Measurements from ENCODE around the gene RYR2. TPM values are rescaled to one million over a fixed set of nuclear protein-coding genes. Genes with fewer than 3 reads are reported as not detected.

RYR2 gene
- total RNA-seq, 6 experiments from 2014 or later = 0.02 to 0.43 (median 0.16) TPM

DNA sequence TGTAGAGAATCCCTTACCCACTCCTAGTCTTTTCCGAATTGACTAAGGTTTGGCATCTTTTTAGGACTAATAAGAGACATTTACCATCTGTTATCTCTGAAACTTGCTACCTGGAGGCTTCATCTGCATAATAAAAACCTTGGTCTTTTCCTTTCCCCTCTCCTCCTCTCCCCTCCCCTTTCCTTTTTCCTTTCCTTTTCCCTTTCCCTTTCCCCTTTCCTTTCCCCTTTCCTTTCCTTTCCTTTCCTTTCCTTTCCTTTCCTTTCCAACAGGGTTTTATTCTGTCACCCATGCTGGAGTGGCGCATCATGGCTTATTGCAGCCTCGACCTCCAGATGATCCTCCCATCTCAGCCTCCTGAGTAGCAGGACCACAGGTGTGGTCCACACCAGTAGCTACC lies 195.7 kb downstream of the RYR2 start:
- H3K4me1 ChIP-seq = no peaks in the 10 kb centered on the region
- DNase-seq (no peak), ATAC-seq (no peak)
- intact Hi-C loops (cut with DNase I) = no loop called here
- no peaks in the 10 kb centered on the region for H3K27me3 ChIP-seq
- no peak overlapping the region for H3K4me3 ChIP-seq
- 51% methylated on average over 3 of the region's 3 CpGs for WGBS (ENCODE audit: insufficient coverage, low coverage, low lambda C conversion rate, missing lambda C conversion rate)
- H3K36me3 ChIP-seq = no peaks in the 10 kb centered on the region
- H3K9me3 ChIP-seq = no peaks in the 10 kb centered on the region
- H3K27ac ChIP-seq = no peak overlapping the region
- TF ChIP-seq CTCF (IDR thresholded peaks at IDR 0.05) (no peak), POLR2A (IDR thresholded peaks at IDR 0.05) (no peak)

DNA sequence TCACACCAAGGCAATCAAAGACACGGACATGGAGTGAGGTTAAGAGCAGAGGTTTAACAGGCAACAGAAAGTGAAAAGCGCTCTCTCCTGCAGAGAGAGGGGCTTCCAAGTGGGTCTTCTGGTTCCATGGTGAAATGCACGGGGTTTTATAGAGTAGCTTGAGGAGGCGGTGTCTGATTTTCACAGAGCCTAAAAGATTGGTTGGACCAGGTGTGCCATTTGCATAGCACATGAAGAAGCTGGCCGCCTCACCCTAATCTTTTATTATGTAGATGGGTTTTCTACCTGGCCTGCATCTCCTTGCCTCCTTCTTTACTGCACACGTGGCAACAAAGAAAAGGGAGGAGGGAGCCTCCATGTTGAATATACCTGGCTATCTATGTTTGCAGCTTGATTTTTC lies 197.3 kb downstream of the RYR2 start:
- Histone ChIP-seq H3K36me3 (no peaks in the 10 kb centered on the region), H3K27me3 (no peaks in the 10 kb centered on the region), H3K9me3 (no peaks in the 10 kb centered on the region), H3K4me1 (no peaks in the 10 kb centered on the region), H3K4me3 (no peak overlapping the region), H3K27ac (no peak overlapping the region)
- intact Hi-C loops (cut with DNase I) = no loop called here
- WGBS (ENCODE audit: insufficient coverage, low coverage, low lambda C conversion rate, missing lambda C conversion rate) = 23% methylated on average over 6 of the region's 6 CpGs
- ATAC-seq = no peak
- TF ChIP-seq CTCF (IDR thresholded peaks at IDR 0.05) (no peak), POLR2A (IDR thresholded peaks at IDR 0.05) (no peak)
- DNase-seq = no peak

DNA sequence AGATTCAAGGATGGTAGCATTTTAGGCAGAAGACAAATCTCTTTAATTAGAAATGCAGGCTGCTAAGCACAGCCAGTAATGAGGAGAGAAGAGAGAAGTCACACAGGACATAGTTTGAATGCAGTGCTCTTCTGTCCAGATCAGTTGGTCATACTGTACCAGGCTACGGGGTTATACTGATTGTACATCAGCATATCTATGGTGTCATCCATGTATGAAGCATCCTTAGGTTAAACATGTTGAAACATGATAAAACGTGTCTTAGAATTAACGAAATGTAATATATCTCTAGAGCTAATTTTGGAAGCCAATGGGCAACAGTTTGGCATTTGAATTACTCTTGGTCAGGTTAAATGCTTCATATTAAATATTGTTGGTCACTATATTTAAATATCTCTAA lies 199.1 kb downstream of the RYR2 start:
- Histone ChIP-seq H3K9me3 (no peaks in the 10 kb centered on the region), H3K4me1 (no peaks in the 10 kb centered on the region), H3K27me3 (no peaks in the 10 kb centered on the region), H3K27ac (no peak overlapping the region), H3K4me3 (no peak overlapping the region), H3K36me3 (no peaks in the 10 kb centered on the region)
- intact Hi-C loops (cut with DNase I) = no loop called here
- DNase-seq = no peak
- no peak for ATAC-seq
- TF ChIP-seq POLR2A (IDR thresholded peaks at IDR 0.05) (no peak), CTCF (IDR thresholded peaks at IDR 0.05) (no peak)
- 46% methylated on average over 3 of the region's 3 CpGs for WGBS (ENCODE audit: insufficient coverage, low coverage, low lambda C conversion rate, missing lambda C conversion rate)

DNA sequence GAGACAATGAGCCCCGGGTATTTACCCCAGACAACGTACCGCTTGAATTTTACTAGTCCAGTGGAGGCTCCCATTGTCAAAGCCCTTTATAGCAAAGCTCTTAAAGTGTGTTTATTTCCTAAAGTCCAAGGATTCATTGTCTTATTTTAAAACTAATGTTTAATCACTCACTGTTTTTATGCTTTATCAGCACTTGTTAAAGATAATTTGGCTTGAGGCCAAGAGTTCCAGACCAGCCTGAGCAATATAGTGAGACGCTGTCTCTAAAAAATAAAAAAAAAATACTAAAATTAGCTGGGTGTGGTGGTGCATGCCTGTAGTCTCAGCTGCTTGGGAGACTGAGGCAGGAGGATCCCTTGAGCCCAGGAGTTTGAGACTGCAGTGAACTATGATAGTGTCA lies 202.8 kb downstream of the RYR2 start:
- no peak overlapping the region for H3K4me3 ChIP-seq
- no peaks in the 10 kb centered on the region for H3K4me1 ChIP-seq
- no peaks in the 10 kb centered on the region for H3K36me3 ChIP-seq
- TF ChIP-seq CTCF (IDR thresholded peaks at IDR 0.05) (no peak), POLR2A (IDR thresholded peaks at IDR 0.05) (no peak)
- H3K27ac ChIP-seq = no peak overlapping the region
- DNase-seq = no peak
- no peak for ATAC-seq
- intact Hi-C loops (cut with DNase I) = no loop called here
- 83% methylated on average over 4 of the region's 4 CpGs for WGBS (ENCODE audit: insufficient coverage, low coverage, low lambda C conversion rate, missing lambda C conversion rate)
- H3K9me3 ChIP-seq = no peaks in the 10 kb centered on the region
- H3K27me3 ChIP-seq = no peaks in the 10 kb centered on the region

GRCh38 chr1:237247442-237247841 lies 205.5 kb downstream of the RYR2 start:
- no peak for ATAC-seq
- no peak for DNase-seq
- no peak for TF ChIP-seq POLR2A (IDR thresholded peaks at IDR 0.05)
- TF ChIP-seq CTCF (IDR thresholded peaks at IDR 0.05) = no peak
- Histone ChIP-seq H3K27me3 (no peaks in the 10 kb centered on the region), H3K4me3 (no peak overlapping the region), H3K27ac (no peak overlapping the region), H3K4me1 (no peaks in the 10 kb centered on the region), H3K36me3 (no peaks in the 10 kb centered on the region), H3K9me3 (no peaks in the 10 kb centered on the region)
- intact Hi-C loops (cut with DNase I) = no loop called here
- WGBS (ENCODE audit: insufficient coverage, low coverage, low lambda C conversion rate, missing lambda C conversion rate) = 38% methylated on average over 1 of the region's 1 CpG
